ENCODE results near the gene DDX56. TPM values are rescaled to one million over a fixed set of nuclear protein-coding genes. Genes with fewer than 3 reads are reported as not detected.

DDX56 gene
- total and polyA plus RNA-seq, 2 of the 4 experiments (the other 2 are of a cell fraction) = 59.4 to 67.7 TPM

GRCh38 chr7:44537442-44537841 is 36.3 kb downstream of the DDX56 start:
- no peak overlapping the region for H3K18ac ChIP-seq (ENCODE audit: low read depth, low read length)
- no peaks in the 10 kb centered on the region for H3K79me1 ChIP-seq (ENCODE audit: low read depth in 1 of 2, low read length in 2 of 2)
- no peak overlapping the region for H3K4me2 ChIP-seq (ENCODE audit: low read depth, low read length)
- no peaks in the 10 kb centered on the region for H3K36me3 ChIP-seq (ENCODE audit: control insufficient read depth, insufficient read depth, low read length)
- H3K14ac ChIP-seq (replicated peaks; ENCODE audit: low read depth, low read length) = no peak overlapping the region
- 100% methylated on average over 2 of the region's 6 CpGs; no CpG with 5 or more reads in 1 of the 2 experiments for WGBS, 2 experiments (ENCODE audit: extremely low coverage in 2 of 2, insufficient read length in 1 of 2)
- no peak overlapping the region for H3K4me3 ChIP-seq (ENCODE audit: insufficient read depth, low read depth, low read length)
- intact Hi-C loops (cut with micrococcal nuclease) = no loop called here
- ChIA-PET CTCF (no interaction called here), POLR2A (ENCODE audit: unreplicated experiment) (no interaction called here)
- H3K56ac ChIP-seq (ENCODE audit: extremely low read depth, insufficient read depth, low read length) = no peak overlapping the region
- no peaks in the 10 kb centered on the region for H3K9me3 ChIP-seq (ENCODE audit: control insufficient read depth, insufficient read depth, low read length)
- no peak for DNase-seq
- no TSS peak for BruUV-seq (replicated peaks)
- peaks cover 24% of the 10 kb centered on the region for H3K9me1 ChIP-seq (ENCODE audit: insufficient read depth, low read length)
- no peak for ATAC-seq (ENCODE audit: low read depth)
- H4K8ac ChIP-seq (ENCODE audit: low read depth in 2 of 2, low read length in 2 of 2) = no peak overlapping the region
- H3K4me1 ChIP-seq (ENCODE audit: control insufficient read depth, insufficient read depth, low read length) = peaks cover 16% of the 10 kb centered on the region
- no peak overlapping the region for H3K9ac ChIP-seq (ENCODE audit: low read depth, low read length)
- H3K23ac ChIP-seq (ENCODE audit: low read depth, low read length) = no peak overlapping the region
- H2AK9ac ChIP-seq (replicated peaks; ENCODE audit: low read depth, low read length, poor library complexity) = no peak overlapping the region
- no peak overlapping the region for H2BK15ac ChIP-seq (ENCODE audit: low read depth, low read length)
- no peak overlapping the region for H2AK5ac ChIP-seq (ENCODE audit: low read depth, low read length)
- H2BK5ac ChIP-seq (ENCODE audit: low read depth, low read length, poor library complexity, severe bottlenecking) = no peak overlapping the region
- dilution Hi-C loops (cut with HindIII; ENCODE audit: low sequenced_read_pairs, unreplicated experiment) = no loop called here
- H2AFZ ChIP-seq (replicated peaks; ENCODE audit: low read length, poor library complexity) = no peak overlapping the region
- H3K27ac ChIP-seq (ENCODE audit: insufficient read depth, low read length) = no peak overlapping the region
- TF ChIP-seq NFE2L2 (IDR thresholded peaks at IDR 0.05; ENCODE audit: low read depth, low read length) (no peak), MAZ (IDR thresholded peaks at IDR 0.05; ENCODE audit: borderline replicate concordance, low read depth, low read length) (no peak), RFX5 (IDR thresholded peaks at IDR 0.05; ENCODE audit: low read depth, low read length) (no peak), MAFK (IDR thresholded peaks at IDR 0.05; ENCODE audit: low read depth, low read length) (no peak), BHLHE40 (IDR thresholded peaks at IDR 0.05; ENCODE audit: low read depth, low read length) (no peak), FOS (IDR thresholded peaks at IDR 0.05; ENCODE audit: low read depth, low read length) (no peak), USF2 (IDR thresholded peaks at IDR 0.05; ENCODE audit: low read depth, low read length) (no peak), CHD1 (IDR thresholded peaks at IDR 0.05; ENCODE audit: low read depth, low read length) (no peak), RAD21 (IDR thresholded peaks at IDR 0.05; ENCODE audit: low read length) (no peak)
- H2BK20ac ChIP-seq (ENCODE audit: low read depth, low read length) = no peak overlapping the region
- no peak overlapping the region for H3K4ac ChIP-seq (ENCODE audit: low read depth, low read length)
- H4K91ac ChIP-seq (ENCODE audit: insufficient read depth, low read depth, low read length) = no peak overlapping the region
- H2BK120ac ChIP-seq (ENCODE audit: low read depth, low read length) = no peak overlapping the region
- no peak overlapping the region for H4K5ac ChIP-seq (ENCODE audit: low read depth, low read length)
- in situ Hi-C loops (cut with MboI; ENCODE audit: low sequenced_read_pairs) = no loop called here
- no peaks in the 10 kb centered on the region for H3K27me3 ChIP-seq (ENCODE audit: control insufficient read depth, insufficient read depth, low read length)
- H4K20me1 ChIP-seq (ENCODE audit: insufficient read depth, low read length) = no peaks in the 10 kb centered on the region
